Tibial nerve (tissue), 4 donors: ENCODE measurements around the gene LDHD. TPM values are rescaled to one million over a fixed set of nuclear protein-coding genes. Genes with fewer than 3 reads are reported as not detected.

Experiments used
- DNase-seq, 2 donors: peaks; one replicate each; pipeline ENCODE4 v3.0.0-alpha.2; 2019; ENCODE audit warnings: low spot score in 2 of 2
- H3K27ac ChIP-seq, 4 donors: fragments of 200-600 bp; sonication (generic) in 3 of 4; one replicate each; pipeline ENCODE4 v1.5.1; 2017 to 2019; ENCODE audit warnings: mild to moderate bottlenecking in 1 of 4
- H3K27me3 ChIP-seq, 2 donors: fragments of 200-600 bp; sonication (generic) in 1 of 2; one replicate each; pipeline versions ENCODE4 v1.5.1 to v1.6.0; 2017 to 2019
- H3K36me3 ChIP-seq, 3 donors: fragments of 200-600 bp; sonication (generic); one replicate each; pipeline ENCODE4 v1.5.1; 2018 to 2019
- H3K4me1 ChIP-seq, 4 donors: fragments of 200-600 bp; sonication (generic) in 3 of 4; one replicate each; pipeline ENCODE4 v1.5.1; 2017 to 2019
- H3K4me3 ChIP-seq, 4 donors: fragments of 200-600 bp; sonication (generic) in 3 of 4; one replicate each; pipeline ENCODE4 v1.5.1; 2017 to 2019; ENCODE audit warnings: mild to moderate bottlenecking in 1 of 4, moderate library complexity in 1 of 4
- H3K9me3 ChIP-seq, 4 donors: fragments of 200-600 bp; sonication (generic) in 3 of 4; one replicate each; pipeline ENCODE4 v1.5.1; 2017 to 2019
- EP300 ChIP-seq, 2 donors: sonication (generic); formaldehyde crosslinking; IDR thresholded peaks; one replicate each; pipeline ENCODE4 v1.6.1; 2017; ENCODE audit warnings: antibody characterized with exemption in 2 of 2, mild to moderate bottlenecking in 1 of 2
- POLR2A ChIP-seq, 2 donors: fragments of 450-650 bp; IDR thresholded peaks; one replicate each; pipeline ENCODE4 v1.6.1; 2017; ENCODE audit warnings: antibody characterized with exemption in 2 of 2, mild to moderate bottlenecking in 2 of 2, moderate library complexity in 2 of 2
- WGBS, 2 donors: methylation state at CpG; one replicate each; pipeline ENCODE4 v1.1.5; 2018; 5-methylcytosine and 5-hydroxymethylcytosine counted together
- total RNA-seq, 4 donors: library from RNA; depleted of rRNA; stranded (reverse); fragments of >200 nt; gene quantifications; one replicate each; pipeline ENCODE4 v1.1.0, GENCODE V29; 2016
- TF ChIP-seq, protein P1 (sequence below), 5 experiments: fragments of 200-600 bp in 3 of 5; fragments of 450-650 bp in 2 of 5; sonication (generic) in 3 of 5; IDR thresholded peaks; one replicate each; pipeline ENCODE4 v1.5.1; 2016 to 2019; ENCODE audit warnings: antibody characterized with exemption in 5 of 5, mild to moderate bottlenecking in 3 of 5, moderate library complexity in 2 of 5

LDHD gene
- total RNA-seq, 4 donors from 2014 or later, result 20.1 to 48.7 (median 27.7) TPM

DNA sequence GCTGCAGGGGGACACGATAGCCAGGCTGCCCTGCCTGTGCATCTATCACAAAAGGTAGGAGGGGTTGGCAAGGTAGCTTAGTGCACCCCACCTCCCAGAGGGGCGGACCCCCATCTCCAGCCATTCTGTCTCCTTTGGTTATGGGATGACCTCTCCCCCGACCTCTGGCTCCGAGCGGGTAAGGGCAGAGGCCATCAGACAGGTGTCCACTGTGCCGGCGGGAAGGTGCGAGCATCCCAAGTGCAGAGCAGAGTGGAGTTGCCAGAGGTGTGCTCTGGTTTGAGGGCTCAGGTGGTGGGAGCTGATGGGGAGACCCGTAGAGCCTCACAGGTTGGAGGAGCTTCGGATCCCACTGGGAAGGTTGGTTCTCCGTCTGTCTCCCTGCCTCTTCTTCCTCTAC, 11.7 kb downstream of the LDHD start:
- H3K27me3 ChIP-seq, result no peaks in the 10 kb centered on the region
- H3K36me3 ChIP-seq, result no peaks in the 10 kb centered on the region
- TF ChIP-seq EP300 (IDR thresholded peaks at IDR 0.05) (no peak), POLR2A (IDR thresholded peaks at IDR 0.05) (no peak)
- TF ChIP-seq, protein P1, sequence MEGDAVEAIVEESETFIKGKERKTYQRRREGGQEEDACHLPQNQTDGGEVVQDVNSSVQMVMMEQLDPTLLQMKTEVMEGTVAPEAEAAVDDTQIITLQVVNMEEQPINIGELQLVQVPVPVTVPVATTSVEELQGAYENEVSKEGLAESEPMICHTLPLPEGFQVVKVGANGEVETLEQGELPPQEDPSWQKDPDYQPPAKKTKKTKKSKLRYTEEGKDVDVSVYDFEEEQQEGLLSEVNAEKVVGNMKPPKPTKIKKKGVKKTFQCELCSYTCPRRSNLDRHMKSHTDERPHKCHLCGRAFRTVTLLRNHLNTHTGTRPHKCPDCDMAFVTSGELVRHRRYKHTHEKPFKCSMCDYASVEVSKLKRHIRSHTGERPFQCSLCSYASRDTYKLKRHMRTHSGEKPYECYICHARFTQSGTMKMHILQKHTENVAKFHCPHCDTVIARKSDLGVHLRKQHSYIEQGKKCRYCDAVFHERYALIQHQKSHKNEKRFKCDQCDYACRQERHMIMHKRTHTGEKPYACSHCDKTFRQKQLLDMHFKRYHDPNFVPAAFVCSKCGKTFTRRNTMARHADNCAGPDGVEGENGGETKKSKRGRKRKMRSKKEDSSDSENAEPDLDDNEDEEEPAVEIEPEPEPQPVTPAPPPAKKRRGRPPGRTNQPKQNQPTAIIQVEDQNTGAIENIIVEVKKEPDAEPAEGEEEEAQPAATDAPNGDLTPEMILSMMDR (IDR thresholded peaks at IDR 0.05), result no peak
- H3K9me3 ChIP-seq, result no peaks in the 10 kb centered on the region
- 93 to 94% methylated on average over 11 of the region's 11 CpGs for WGBS, 2 donors
- H3K4me1 ChIP-seq, result peaks cover 0 to 52% (median 24%) of the 10 kb centered on the region in 4 donors
- H3K27ac ChIP-seq, result peak overlapping the region in 3 of 4 donors; percentile 52 to 84 (median 64)
- H3K4me3 ChIP-seq, result no peak overlapping the region
- no peak for DNase-seq

DNA sequence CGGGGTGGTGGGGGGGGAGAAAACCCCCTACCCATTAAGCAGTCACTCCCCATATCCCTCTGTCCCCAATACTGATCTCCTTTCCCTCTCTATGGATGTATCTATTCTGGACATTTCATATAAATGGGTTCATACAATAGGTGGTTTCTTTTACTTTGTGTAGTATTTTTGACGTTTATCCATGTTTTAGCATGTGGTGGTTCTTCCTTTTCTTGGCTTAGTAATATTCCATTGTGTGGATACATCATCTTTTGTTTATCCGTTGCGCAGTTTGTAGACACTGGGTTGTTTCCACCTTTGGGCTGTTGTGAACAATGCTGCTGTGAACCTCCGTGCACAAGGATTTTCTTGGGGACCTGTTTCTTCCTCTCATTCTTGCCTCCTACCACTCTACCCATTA, 12.6 kb downstream of the LDHD start:
- Histone ChIP-seq H3K36me3 (no peaks in the 10 kb centered on the region), H3K27me3 (no peaks in the 10 kb centered on the region), H3K27ac (no peak overlapping the region), H3K4me3 (no peak overlapping the region), H3K4me1 (peaks cover 0 to 52% (median 20%) of the 10 kb centered on the region in 4 donors), H3K9me3 (no peaks in the 10 kb centered on the region)
- whole genome bisulfite sequencing, 2 donors, result 94 to 96% methylated on average over 5 of the region's 5 CpGs
- TF ChIP-seq, protein P1 (IDR thresholded peaks at IDR 0.05), result no peak
- TF ChIP-seq EP300 (IDR thresholded peaks at IDR 0.05) (no peak), POLR2A (IDR thresholded peaks at IDR 0.05) (no peak)
- no peak for DNase-seq

DNA sequence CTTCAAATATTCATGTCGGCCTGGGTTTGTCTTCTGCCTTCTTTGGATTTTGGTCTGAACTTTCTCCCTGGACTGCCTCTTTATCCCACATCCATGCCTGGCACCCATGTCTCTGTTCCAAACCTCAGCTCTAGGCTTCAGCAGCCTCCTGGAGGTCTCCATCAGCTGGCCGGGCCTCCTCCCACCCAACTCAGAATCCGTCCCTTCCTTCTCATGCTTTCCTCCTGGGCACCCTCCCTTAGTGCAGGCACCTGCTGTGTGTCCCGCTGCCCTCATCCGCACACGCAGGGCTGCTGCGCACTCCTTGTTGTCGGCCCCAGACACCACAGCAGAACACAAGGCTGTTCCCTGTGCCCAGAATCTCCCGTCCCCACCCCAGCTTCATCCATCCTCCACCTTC, 14.0 kb downstream of the LDHD start:
- no peak for DNase-seq
- no peaks in the 10 kb centered on the region for H3K36me3 ChIP-seq
- H3K27ac ChIP-seq, result no peak overlapping the region
- peaks cover 0 to 52% (median 13%) of the 10 kb centered on the region in 4 donors for H3K4me1 ChIP-seq
- no peaks in the 10 kb centered on the region for H3K9me3 ChIP-seq
- no peaks in the 10 kb centered on the region for H3K27me3 ChIP-seq
- H3K4me3 ChIP-seq, result no peak overlapping the region
- WGBS, 2 donors, result 94 to 96% methylated on average over 9 of the region's 9 CpGs
- no peak for TF ChIP-seq EP300 (IDR thresholded peaks at IDR 0.05)
- TF ChIP-seq POLR2A (IDR thresholded peaks at IDR 0.05), result no peak
- TF ChIP-seq, protein P1 (IDR thresholded peaks at IDR 0.05), result no peak

DNA sequence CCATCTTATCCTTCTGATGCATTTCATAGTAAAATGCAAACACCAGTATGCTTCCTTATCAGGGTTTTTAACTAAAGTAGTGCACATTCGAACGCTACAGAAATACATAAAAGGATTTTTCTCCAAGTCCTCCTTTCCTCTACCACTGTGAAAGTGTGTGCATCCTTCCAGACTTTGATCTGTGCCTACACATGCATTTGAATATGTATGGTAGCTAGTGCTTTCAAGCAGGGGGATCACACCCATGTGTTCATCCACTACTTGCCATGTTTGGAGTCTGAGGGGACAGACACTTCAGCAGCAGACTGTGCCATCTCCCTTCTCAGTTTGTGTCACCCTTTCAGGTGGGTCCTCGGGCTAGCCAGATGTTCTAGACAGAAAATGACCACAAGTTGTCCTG, 14.9 kb downstream of the LDHD start:
- H3K27ac ChIP-seq, result no peak overlapping the region
- no peaks in the 10 kb centered on the region for H3K9me3 ChIP-seq
- peaks cover 0 to 53% (median 14%) of the 10 kb centered on the region in 4 donors for H3K4me1 ChIP-seq
- 97 to 98% methylated on average over 3 of the region's 3 CpGs for WGBS, 2 donors
- no peak for DNase-seq
- H3K27me3 ChIP-seq, result no peaks in the 10 kb centered on the region
- TF ChIP-seq, protein P1 (IDR thresholded peaks at IDR 0.05), result no peak
- TF ChIP-seq EP300 (IDR thresholded peaks at IDR 0.05), result no peak
- no peaks in the 10 kb centered on the region for H3K36me3 ChIP-seq
- no peak overlapping the region for H3K4me3 ChIP-seq

DNA sequence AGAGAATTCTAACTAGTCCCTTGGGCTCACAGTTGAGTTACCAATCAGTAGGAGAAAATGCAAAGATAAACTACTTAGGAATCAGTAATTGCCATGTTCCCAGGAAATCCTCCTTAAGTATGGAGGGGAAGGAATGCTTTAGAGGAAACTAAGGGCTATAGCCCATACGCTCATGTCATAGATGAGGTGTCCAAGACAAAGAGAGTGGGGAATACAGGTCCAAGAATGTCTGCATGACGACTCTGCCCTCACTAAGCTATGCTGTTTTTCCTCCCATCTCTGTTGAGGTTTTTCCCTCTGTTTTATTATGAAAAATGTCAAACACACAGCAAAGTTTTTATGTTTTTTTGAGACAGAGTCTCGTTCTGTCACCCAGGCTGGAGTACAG, 16.0 kb downstream of the LDHD start:
- Histone ChIP-seq H3K27me3 (no peaks in the 10 kb centered on the region), H3K27ac (no peak overlapping the region), H3K4me3 (no peak overlapping the region), H3K4me1 (peaks cover 0 to 55% (median 15%) of the 10 kb centered on the region in 4 donors), H3K36me3 (no peaks in the 10 kb centered on the region), H3K9me3 (no peaks in the 10 kb centered on the region)
- no peak for TF ChIP-seq POLR2A (IDR thresholded peaks at IDR 0.05)
- TF ChIP-seq EP300 (IDR thresholded peaks at IDR 0.05), result no peak
- TF ChIP-seq, protein P1 (IDR thresholded peaks at IDR 0.05), result no peak
- no peak for DNase-seq
- whole genome bisulfite sequencing, 2 donors, result 85 to 90% methylated on average over 3 of the region's 3 CpGs
